Endothelial cell of umbilical vein (primary cell): ENCODE measurements around the gene LENG9.

ENCODE experiments used
- EZH2 ChIP-seq: IDR thresholded peaks from 2 replicates; pipeline ENCODE4 v1.6.1; 2012; ENCODE audit warnings: borderline replicate concordance, low read depth, mild to moderate bottlenecking, moderate library complexity, low read length, inconsistent platforms; ENCODE audit not compliant: severe bottlenecking
- GATA2 ChIP-seq: IDR thresholded peaks from 2 replicates; pipeline ENCODE4 v1.7.0; 2011; ENCODE audit warnings: low read depth, mild to moderate bottlenecking, moderate library complexity, mixed read lengths, low read length; ENCODE audit not compliant: insufficient read length, insufficient read depth
- POLR2A ChIP-seq: IDR thresholded peaks from 2 replicates; pipeline ENCODE4 v1.6.1; 2012; ENCODE audit warnings: low read depth, mild to moderate bottlenecking, control low read depth, low read length
- POLR2AphosphoS5 ChIP-seq: IDR thresholded peaks from 2 replicates; pipeline ENCODE4 v1.6.1; 2012; ENCODE audit warnings: low read depth, mild to moderate bottlenecking, control low read depth, low read length, moderate library complexity; ENCODE audit not compliant: insufficient read depth
- TF ChIP-seq, protein P1 (sequence below), 2 donors: IDR thresholded peaks; 1 replicate in 1 of 2; 2 replicates in 1 of 2; pipeline ENCODE4 v1.5.1; 2011; ENCODE audit warnings: low read length in 2 of 2, mild to moderate bottlenecking in 2 of 2, moderate library complexity in 2 of 2, control low read depth in 1 of 2, inconsistent platforms in 1 of 2, low read depth in 1 of 2; ENCODE audit not compliant: insufficient read depth in 1 of 2; ENCODE audit errors: extremely low read depth in 1 of 2

DNA sequence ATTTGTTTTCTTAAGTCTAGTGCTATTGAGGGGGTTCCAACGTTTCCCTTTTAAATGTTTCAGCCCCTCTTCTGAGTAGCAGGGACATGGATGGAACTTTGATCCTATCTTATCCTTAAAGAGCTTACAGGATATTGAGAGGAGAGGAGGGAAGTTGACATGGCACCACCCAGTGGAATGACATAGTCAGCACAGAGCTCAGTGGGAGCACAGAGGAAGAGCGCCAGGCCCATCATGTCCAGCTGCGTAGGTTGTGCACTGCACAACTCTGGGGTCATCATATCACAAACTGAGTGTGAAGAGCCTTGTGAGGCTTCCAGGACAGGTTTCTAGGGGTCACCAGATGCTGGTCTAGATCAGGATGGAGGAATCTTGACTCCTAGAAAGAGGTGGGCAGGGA, 14.1 kb upstream of the LENG9 start:
- TF ChIP-seq, protein P1, sequence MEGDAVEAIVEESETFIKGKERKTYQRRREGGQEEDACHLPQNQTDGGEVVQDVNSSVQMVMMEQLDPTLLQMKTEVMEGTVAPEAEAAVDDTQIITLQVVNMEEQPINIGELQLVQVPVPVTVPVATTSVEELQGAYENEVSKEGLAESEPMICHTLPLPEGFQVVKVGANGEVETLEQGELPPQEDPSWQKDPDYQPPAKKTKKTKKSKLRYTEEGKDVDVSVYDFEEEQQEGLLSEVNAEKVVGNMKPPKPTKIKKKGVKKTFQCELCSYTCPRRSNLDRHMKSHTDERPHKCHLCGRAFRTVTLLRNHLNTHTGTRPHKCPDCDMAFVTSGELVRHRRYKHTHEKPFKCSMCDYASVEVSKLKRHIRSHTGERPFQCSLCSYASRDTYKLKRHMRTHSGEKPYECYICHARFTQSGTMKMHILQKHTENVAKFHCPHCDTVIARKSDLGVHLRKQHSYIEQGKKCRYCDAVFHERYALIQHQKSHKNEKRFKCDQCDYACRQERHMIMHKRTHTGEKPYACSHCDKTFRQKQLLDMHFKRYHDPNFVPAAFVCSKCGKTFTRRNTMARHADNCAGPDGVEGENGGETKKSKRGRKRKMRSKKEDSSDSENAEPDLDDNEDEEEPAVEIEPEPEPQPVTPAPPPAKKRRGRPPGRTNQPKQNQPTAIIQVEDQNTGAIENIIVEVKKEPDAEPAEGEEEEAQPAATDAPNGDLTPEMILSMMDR (IDR thresholded peaks at IDR 0.05; ENCODE audit: extremely low read depth in 1 of 2, insufficient read depth in 1 of 2, low read depth in 1 of 2, low read length in 2 of 2) = no peak
- TF ChIP-seq EZH2 = no peak
- TF ChIP-seq POLR2AphosphoS5 = no peak
- TF ChIP-seq POLR2A = no peak
- TF ChIP-seq GATA2 = no peak
